Loucy (cell line): ENCODE data around the gene CSTPP1.

Experiments used
- CTCF ChIP-seq: fragments of 200-600 bp; sonication (generic); conservative IDR thresholded peaks from 2 replicates; pipeline ENCODE4 v1.5.1; 2014; ENCODE audit warnings: mild to moderate bottlenecking, antibody characterized with exemption, low read length
- EZH2phosphoT487 ChIP-seq: fragments of 200-600 bp; IDR thresholded peaks from 2 replicates; pipeline ENCODE4 v1.6.1; 2018; ENCODE audit warnings: antibody characterized with exemption, mild to moderate bottlenecking, moderate library complexity, borderline replicate concordance

- TF ChIP-seq CTCF (no peak), EZH2phosphoT487 (no peak)
Observed at GRCh38 chr11:46930089-46930488, 6.5 kb upstream of the CSTPP1 start.
